Measurements from ENCODE around the gene SORBS1. TPM values are rescaled to one million over a fixed set of nuclear protein-coding genes. Genes with fewer than 3 reads are reported as not detected.
A peak's percentile ranks its signal among the peaks of the same experiment; 100 is the strongest.

Gene SORBS1
- total RNA-seq, 2 donors from 2014 or later: 56.8 to 79.1 TPM

GRCh38 chr10:95315509-95315908 is 245.7 kb downstream of the SORBS1 start:
- Histone ChIP-seq H3K27ac (no peak overlapping the region), H3K4me3 (no peak overlapping the region), H3K4me1 (peaks cover 16% of the 10 kb centered on the region), H3K27me3 (no peaks in the 10 kb centered on the region), H3K36me3 (replicated peaks in 1 of 2; ENCODE audit: insufficient read depth in 1 of 2, low read depth in 2 of 2) (no peaks in the 10 kb centered on the region), H3K9me3 (no peaks in the 10 kb centered on the region)
- TF ChIP-seq POLR2A (IDR thresholded peaks at IDR 0.05) (no peak), CTCF (IDR thresholded peaks at IDR 0.05) (no peak)
- intact Hi-C loops (cut with DNase I): no loop called here
- ATAC-seq: no peak
- DNase-seq: no peak
- WGBS, 2 donors: 63% methylated on average over 2 of the region's 2 CpGs

- H3K36me3 ChIP-seq (replicated peaks in 1 of 2; ENCODE audit: insufficient read depth in 1 of 2, low read depth in 2 of 2): no peaks in the 10 kb centered on the region
- no peaks in the 10 kb centered on the region for H3K27me3 ChIP-seq
Measured at GRCh38 chr10:95314192-95314918, 246.8 kb downstream of the SORBS1 start.

GRCh38 chr10:95312986-95313495 is 248.1 kb downstream of the SORBS1 start:
- no peak overlapping the region for H3K4me3 ChIP-seq
- TF ChIP-seq CTCF (IDR thresholded peaks at IDR 0.05) (no peak), POLR2A (IDR thresholded peaks at IDR 0.05) (no peak)
- no peaks in the 10 kb centered on the region for H3K27me3 ChIP-seq
- no peaks in the 10 kb centered on the region for H3K9me3 ChIP-seq
- no peaks in the 10 kb centered on the region for H3K36me3 ChIP-seq (replicated peaks in 1 of 2; ENCODE audit: insufficient read depth in 1 of 2, low read depth in 2 of 2)
- H3K4me1 ChIP-seq: peaks cover 31% of the 10 kb centered on the region
- DNase-seq (no peak), ATAC-seq (no peak)
- intact Hi-C loops (cut with DNase I): no loop called here
- no peak overlapping the region for H3K27ac ChIP-seq
- WGBS, 2 donors: 94 to 100% methylated on average over 1 of the region's 1 CpG

More at GRCh38 chr10:95314192-95314918, 246.8 kb downstream of the SORBS1 start:
- H3K27ac ChIP-seq: no peak overlapping the region
- TF ChIP-seq CTCF (IDR thresholded peaks at IDR 0.05): no peak
- no peak for TF ChIP-seq POLR2A (IDR thresholded peaks at IDR 0.05)
- intact Hi-C loops (cut with DNase I): no loop called here
- WGBS, 2 donors: 93 to 98% methylated on average over 3 to 4 of the region's 4 CpGs
- H3K9me3 ChIP-seq: no peaks in the 10 kb centered on the region
- DNase-seq: no peak
- ATAC-seq: no peak
- H3K4me1 ChIP-seq: peaks cover 20% of the 10 kb centered on the region
- H3K4me3 ChIP-seq: no peak overlapping the region

- Histone ChIP-seq H3K4me3 (no peak overlapping the region), H3K36me3 (replicated peaks in 1 of 2; ENCODE audit: insufficient read depth in 1 of 2, low read depth in 2 of 2) (no peaks in the 10 kb centered on the region), H3K9me3 (no peaks in the 10 kb centered on the region), H3K27ac (peak overlapping the region in 1 of 4 donors; percentile 19), H3K27me3 (no peaks in the 10 kb centered on the region), H3K4me1 (peaks cover 39% of the 10 kb centered on the region)
- whole genome bisulfite sequencing, 2 donors: 18 to 20% methylated on average over 6 of the region's 6 CpGs
- TF ChIP-seq CTCF (IDR thresholded peaks at IDR 0.05) (no peak), POLR2A (IDR thresholded peaks at IDR 0.05) (no peak)
- ATAC-seq: peak; percentile 52
- intact Hi-C loops (cut with DNase I): no loop called here
- DNase-seq: peak; percentile 42 to 79 (median 66)
Measured at GRCh38 chr10:95312257-95312656, 248.9 kb downstream of the SORBS1 start.

GRCh38 chr10:95309958-95310357 is 251.2 kb downstream of the SORBS1 start:
- TF ChIP-seq POLR2A (IDR thresholded peaks at IDR 0.05) (no peak), CTCF (IDR thresholded peaks at IDR 0.05) (no peak)
- Histone ChIP-seq H3K9me3 (no peaks in the 10 kb centered on the region), H3K27me3 (no peaks in the 10 kb centered on the region), H3K4me3 (no peak overlapping the region), H3K27ac (peak overlapping the region in 1 of 4 donors; percentile 61), H3K36me3 (replicated peaks in 1 of 2; ENCODE audit: insufficient read depth in 1 of 2, low read depth in 2 of 2) (no peaks in the 10 kb centered on the region), H3K4me1 (peaks cover 50% of the 10 kb centered on the region)
- DNase-seq (no peak), ATAC-seq (no peak)
- intact Hi-C loops (cut with DNase I): no loop called here
- 23 to 69% methylated on average over 1 of the region's 1 CpG for WGBS, 2 donors

Measured in body of pancreas (tissue), 4 donors.